C4-2B (cell line): ENCODE measurements around the gene PPP2R1B.
A peak's percentile ranks its signal among the peaks of the same experiment; 100 is the strongest.

Experiments
- H3K27ac ChIP-seq: fragments of 450-650 bp; 2 replicates; pipeline ENCODE4 v1.5.1; 2017
- CTCF ChIP-seq: fragments of 450-650 bp; conservative IDR thresholded peaks from 2 replicates; pipeline ENCODE4 v1.5.1; 2017; ENCODE audit warnings: mild to moderate bottlenecking
- ZFX ChIP-seq: fragments of 450-650 bp; IDR thresholded peaks from 2 replicates; pipeline ENCODE4 v1.6.1; 2017

The PPP2R1B gene

GRCh38 chr11:111748035-111748804, 18.0 kb downstream of the PPP2R1B start:
- TF ChIP-seq ZFX (no peak), CTCF (no peak)
- peak overlapping the region; percentile 73 for H3K27ac ChIP-seq

- H3K27ac ChIP-seq = no peak overlapping the region
- no peak for TF ChIP-seq CTCF
- no peak for TF ChIP-seq ZFX
Measured at GRCh38 chr11:111745719-111746504, 20.3 kb downstream of the PPP2R1B start.

- H3K27ac ChIP-seq = no peak overlapping the region
- TF ChIP-seq ZFX (no peak), CTCF (no peak)
Measured at GRCh38 chr11:111743700-111744099, 22.5 kb downstream of the PPP2R1B start.

GRCh38 chr11:111741751-111742150, 24.4 kb downstream of the PPP2R1B start:
- TF ChIP-seq CTCF = no peak
- TF ChIP-seq ZFX = no peak
- no peak overlapping the region for H3K27ac ChIP-seq

- no peak for TF ChIP-seq CTCF
- no peak for TF ChIP-seq ZFX
- H3K27ac ChIP-seq = no peak overlapping the region
Measured at GRCh38 chr11:111739299-111739698, 26.9 kb downstream of the PPP2R1B start.

GRCh38 chr11:111737444-111738210, 28.6 kb downstream of the PPP2R1B start:
- H3K27ac ChIP-seq = peak overlapping the region; percentile 7; the same call in 1 of the 2 replicates
- TF ChIP-seq CTCF = no peak
- no peak for TF ChIP-seq ZFX
